BLaER1 (cell line): Measurements from ENCODE around the gene SLFN12.
"Not testable (repeated sequence)": the region's sequence is repeated elsewhere in the genome, so short reads cannot be mapped to it uniquely, and the experiment has no call there.

ENCODE experiments used
- H3K27ac ChIP-seq: shearing (Covaris generic); formaldehyde crosslinking; 2 replicates; pipeline ENCODE4 v1.8.1; 2022
- H3K27me3 ChIP-seq: shearing (Covaris generic); formaldehyde crosslinking; 2 replicates; pipeline ENCODE4 v1.8.1; 2022
- H3K36me3 ChIP-seq: shearing (Covaris generic); formaldehyde crosslinking; 2 replicates; pipeline ENCODE4 v1.8.1; 2022
- H3K4me1 ChIP-seq: shearing (Covaris generic); formaldehyde crosslinking; 2 replicates; pipeline ENCODE4 v1.8.1; 2022
- H3K4me2 ChIP-seq: shearing (Covaris generic); formaldehyde crosslinking; 2 replicates; pipeline ENCODE4 v1.8.1; 2022
- H3K4me3 ChIP-seq: shearing (Covaris generic); formaldehyde crosslinking; 2 replicates; pipeline ENCODE4 v1.8.1; 2022
- H3K9ac ChIP-seq: shearing (Covaris generic); formaldehyde crosslinking; 2 replicates; pipeline ENCODE4 v1.8.1; 2022
- H3K9me3 ChIP-seq: shearing (Covaris generic); formaldehyde crosslinking; 2 replicates; pipeline ENCODE4 v1.8.1; 2022
- H4K20me1 ChIP-seq: shearing (Covaris generic); formaldehyde crosslinking; 2 replicates; pipeline ENCODE4 v1.8.1; 2022
- Cebpa-rat ChIP-seq: shearing (Covaris generic); IDR thresholded peaks from 2 replicates; pipeline ENCODE4 v1.8.1; 2022

SLFN12 gene

DNA sequence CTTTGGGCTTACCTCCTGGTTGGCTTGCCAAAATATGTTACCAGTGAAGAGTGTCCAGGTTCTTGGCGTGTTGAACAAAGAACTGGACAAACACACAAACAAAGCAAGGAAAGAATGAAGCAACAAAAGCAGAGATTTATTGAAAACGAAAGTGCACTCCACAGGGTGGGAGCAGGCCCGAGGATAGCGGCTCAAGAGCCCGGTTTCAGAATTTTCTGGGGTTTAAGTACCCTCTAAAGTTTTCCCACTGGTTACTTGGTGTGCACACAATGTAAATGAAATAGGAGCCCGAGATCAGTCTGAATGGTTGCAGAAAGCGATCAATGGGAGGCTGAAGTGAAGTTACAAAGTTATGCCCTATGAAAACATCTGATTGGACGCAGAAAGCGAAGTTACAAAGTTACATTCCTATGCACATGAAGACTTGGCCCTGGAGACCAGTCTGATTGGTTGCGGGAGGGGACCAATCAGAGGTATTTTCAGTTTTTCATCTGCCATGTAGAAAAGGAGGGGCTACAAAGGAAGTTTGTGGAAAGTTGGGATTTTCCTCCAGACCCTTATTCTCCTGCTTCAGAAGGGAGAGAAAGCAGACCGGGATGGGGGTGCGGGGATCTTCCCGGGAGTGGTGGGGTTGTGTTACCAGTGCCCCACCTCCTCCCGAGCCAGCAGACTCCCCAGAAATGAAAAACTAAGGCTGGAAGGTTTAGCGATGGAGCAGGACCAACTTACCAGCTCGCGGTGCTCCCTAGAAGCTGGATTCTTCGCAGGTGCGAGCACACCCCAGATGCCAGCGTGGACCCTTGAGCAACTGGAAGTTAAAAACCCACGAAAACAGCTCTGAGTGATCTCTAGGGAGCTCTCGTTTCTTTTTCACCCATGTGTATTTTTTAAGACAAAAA, at the start of gene SLFN12:
Gene SLFN12, minus strand, starts transcription at position 325 of the 899 bp plus-strand sequence. CDS start 9,472 bp downstream, outside the sequence.
- peaks cover 17% of the 10 kb centered on the region; the same call in 1 of the 2 replicates for H3K27me3 ChIP-seq
- peaks cover 10% of the 10 kb centered on the region for H3K4me1 ChIP-seq
- no peaks in the 10 kb centered on the region for H4K20me1 ChIP-seq
- H3K9me3 ChIP-seq, result peaks cover 31% of the 10 kb centered on the region
- no peak within 1 kb of the TSS for H3K27ac ChIP-seq
- no peaks in the 10 kb centered on the region for H3K36me3 ChIP-seq
- TF ChIP-seq Cebpa-rat, result no peak
- H3K9ac ChIP-seq, result peak within 1 kb of the TSS; percentile 28; the same call in 1 of the 2 replicates
- H3K4me2 ChIP-seq, result peak within 1 kb of the TSS; percentile 62
- H3K4me3 ChIP-seq, result peak within 1 kb of the TSS; percentile 34

DNA sequence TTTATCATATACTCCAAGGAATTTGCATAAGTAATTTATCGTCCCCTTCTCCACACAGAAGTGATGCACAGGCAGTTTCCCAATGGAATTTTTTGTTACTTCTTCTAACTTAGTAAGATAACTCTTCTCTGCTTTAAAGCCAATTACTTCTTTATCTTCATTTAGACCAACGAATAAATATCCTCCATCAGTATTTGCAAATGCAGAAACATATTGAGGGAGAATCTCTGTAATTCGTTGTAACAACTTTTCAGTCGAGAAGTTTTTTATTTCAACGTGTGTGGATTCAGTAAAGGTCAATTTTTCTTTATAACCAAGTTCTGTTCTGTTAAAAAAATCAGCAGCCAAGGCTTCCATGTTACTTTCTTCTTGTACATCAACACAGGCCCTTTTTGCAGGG, 47.0 kb upstream of the SLFN12 start:
- Histone ChIP-seq H3K9me3 (peaks cover 25% of the 10 kb centered on the region), H3K27me3 (no peaks in the 10 kb centered on the region), H3K4me1 (peaks cover 8% of the 10 kb centered on the region; the same call in 1 of the 2 replicates), H3K4me3 (no peak overlapping the region), H3K36me3 (no peaks in the 10 kb centered on the region), H3K9ac (no peak overlapping the region), H4K20me1 (no peaks in the 10 kb centered on the region), H3K27ac (no peak overlapping the region), H3K4me2 (no peak overlapping the region)
- no peak for TF ChIP-seq Cebpa-rat

- peaks cover 8% of the 10 kb centered on the region; the same call in 1 of the 2 replicates for H3K4me1 ChIP-seq
- no peak overlapping the region for H3K9ac ChIP-seq
- no peaks in the 10 kb centered on the region for H3K36me3 ChIP-seq
- peaks cover 5% of the 10 kb centered on the region for H3K9me3 ChIP-seq
- no peak overlapping the region for H3K4me3 ChIP-seq
- no peak for TF ChIP-seq Cebpa-rat
- H3K4me2 ChIP-seq, result no peak overlapping the region
- no peaks in the 10 kb centered on the region for H3K27me3 ChIP-seq
- no peaks in the 10 kb centered on the region for H4K20me1 ChIP-seq
- H3K27ac ChIP-seq, result no peak overlapping the region
These were observed 44.9 kb upstream of the SLFN12 start for GRCh38 chr17:35477248-35477647.

- H3K9me3 ChIP-seq, result no peaks in the 10 kb centered on the region
- no peaks in the 10 kb centered on the region for H3K27me3 ChIP-seq
- H3K36me3 ChIP-seq, result no peaks in the 10 kb centered on the region
- no peak overlapping the region for H3K9ac ChIP-seq
- no peak overlapping the region for H3K4me3 ChIP-seq
- no peaks in the 10 kb centered on the region for H4K20me1 ChIP-seq
- no peak overlapping the region for H3K4me2 ChIP-seq
- H3K27ac ChIP-seq, result no peak overlapping the region
- TF ChIP-seq Cebpa-rat, result no peak
- peaks cover 5% of the 10 kb centered on the region; the same call in 1 of the 2 replicates for H3K4me1 ChIP-seq
These were observed 44.1 kb upstream of the SLFN12 start for GRCh38 chr17:35476283-35476820.

GRCh38 chr17:35468475-35468874, 36.2 kb upstream of the SLFN12 start:
- Histone ChIP-seq H3K9me3 (no peaks in the 10 kb centered on the region), H3K9ac (no peak overlapping the region), H4K20me1 (no peaks in the 10 kb centered on the region), H3K4me1 (no peaks in the 10 kb centered on the region), H3K4me2 (no peak overlapping the region), H3K27ac (no peak overlapping the region), H3K4me3 (no peak overlapping the region), H3K36me3 (no peaks in the 10 kb centered on the region), H3K27me3 (no peaks in the 10 kb centered on the region)
- TF ChIP-seq Cebpa-rat, result no peak

- Histone ChIP-seq H3K4me1 (no peaks in the 10 kb centered on the region), H4K20me1 (no peaks in the 10 kb centered on the region), H3K4me3 (no peak overlapping the region), H3K27ac (no peak overlapping the region), H3K9ac (no peak overlapping the region), H3K4me2 (no peak overlapping the region), H3K27me3 (no peaks in the 10 kb centered on the region), H3K9me3 (no peaks in the 10 kb centered on the region), H3K36me3 (no peaks in the 10 kb centered on the region)
- TF ChIP-seq Cebpa-rat, result no peak
These were observed 35.5 kb upstream of the SLFN12 start for GRCh38 chr17:35467824-35468223.

DNA sequence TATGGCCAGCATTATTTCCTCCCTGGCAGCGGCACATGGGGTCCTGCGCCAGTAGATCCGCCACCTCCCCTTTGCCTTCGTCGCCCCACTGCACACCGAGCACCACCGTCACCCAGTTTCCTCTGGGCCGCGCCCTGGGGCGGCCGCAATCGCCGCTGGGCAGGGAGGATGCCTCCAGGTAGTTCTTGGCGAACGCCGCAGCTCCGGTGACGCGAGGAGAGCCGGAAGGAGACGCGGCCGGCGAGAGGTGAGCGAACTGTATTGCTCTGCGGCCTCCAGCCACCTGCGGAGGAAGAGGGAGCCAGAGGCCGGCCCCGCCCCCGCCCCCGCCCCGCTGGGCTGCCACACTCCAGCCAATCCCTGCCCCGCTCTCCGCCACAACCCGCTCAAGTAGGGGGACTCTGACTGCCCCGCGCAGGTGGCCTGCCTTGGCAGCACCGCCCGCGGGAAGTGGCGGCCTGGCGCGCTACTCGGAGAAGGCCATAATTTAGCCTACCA, 28.1 kb upstream of the SLFN12 start:
- Histone ChIP-seq H3K4me2 (peak overlapping the region; percentile 80), H3K27me3 (no peaks in the 10 kb centered on the region), H3K4me1 (peaks cover 17% of the 10 kb centered on the region), H3K27ac (no peak overlapping the region), H3K9ac (no peak overlapping the region), H4K20me1 (no peaks in the 10 kb centered on the region), H3K36me3 (no peaks in the 10 kb centered on the region), H3K4me3 (peak overlapping the region; percentile 57), H3K9me3 (no peaks in the 10 kb centered on the region)
- TF ChIP-seq Cebpa-rat, result no peak

- not testable (repeated sequence) for H3K4me1 ChIP-seq, H3K36me3 ChIP-seq, H3K4me3 ChIP-seq, H3K27ac ChIP-seq, H3K27me3 ChIP-seq, H4K20me1 ChIP-seq, H3K9ac ChIP-seq, H3K9me3 ChIP-seq, H3K4me2 ChIP-seq
These were observed 21.7 kb upstream of the SLFN12 start for GRCh38 chr17:35454035-35454434.

DNA sequence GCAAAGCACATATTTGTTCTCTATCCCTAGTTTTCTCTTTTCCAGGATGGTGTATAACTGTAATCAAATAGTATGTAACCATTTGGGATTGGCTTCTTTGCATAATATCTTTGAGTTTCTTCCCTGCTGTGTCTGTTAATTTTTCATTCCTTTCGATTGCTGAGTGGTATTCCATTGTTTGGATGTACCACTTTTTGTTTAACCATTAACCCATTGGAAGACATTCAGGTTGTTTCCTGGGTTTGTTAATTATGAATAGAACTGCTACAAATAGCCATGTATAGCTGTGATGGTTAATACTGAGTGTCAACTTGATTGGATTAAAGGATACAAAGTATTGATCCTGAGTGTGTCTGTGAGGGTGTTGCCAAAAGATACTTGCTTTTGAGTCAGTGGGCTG, 20.9 kb upstream of the SLFN12 start:
- no peak overlapping the region for H3K9ac ChIP-seq
- no peak overlapping the region for H3K4me2 ChIP-seq
- no peaks in the 10 kb centered on the region for H4K20me1 ChIP-seq
- H3K36me3 ChIP-seq, result no peaks in the 10 kb centered on the region
- H3K27ac ChIP-seq, result no peak overlapping the region
- peaks cover 8% of the 10 kb centered on the region; the same call in 1 of the 2 replicates for H3K9me3 ChIP-seq
- no peak overlapping the region for H3K4me3 ChIP-seq
- H3K27me3 ChIP-seq, result peaks cover 16% of the 10 kb centered on the region
- peaks cover 16% of the 10 kb centered on the region for H3K4me1 ChIP-seq
- no peak for TF ChIP-seq Cebpa-rat

GRCh38 chr17:35449371-35449931, 17.2 kb upstream of the SLFN12 start:
- peaks cover 31% of the 10 kb centered on the region for H3K4me1 ChIP-seq
- peak overlapping the region; percentile 31; the same call in 1 of the 2 replicates for H3K9ac ChIP-seq
- H4K20me1 ChIP-seq, result no peaks in the 10 kb centered on the region
- H3K4me2 ChIP-seq, result peak overlapping the region; percentile 91
- H3K9me3 ChIP-seq, result peaks cover 6% of the 10 kb centered on the region; the same call in 1 of the 2 replicates
- H3K27me3 ChIP-seq, result peaks cover 16% of the 10 kb centered on the region
- TF ChIP-seq Cebpa-rat, result no peak
- no peaks in the 10 kb centered on the region for H3K36me3 ChIP-seq
- peak overlapping the region; percentile 69 for H3K4me3 ChIP-seq
- peak overlapping the region; percentile 38; the same call in 1 of the 2 replicates for H3K27ac ChIP-seq
